Astrocyte (in vitro differentiated cells and primary cell): ENCODE measurements around the gene FMN1.

Source experiments
- EZH2 ChIP-seq: IDR thresholded peaks from 2 replicates; pipeline ENCODE4 v1.6.1; 2012; ENCODE audit warnings: mild to moderate bottlenecking, low read length, inconsistent platforms; ENCODE audit not compliant: insufficient read depth
- TF ChIP-seq, protein P1 (sequence below): IDR thresholded peaks from 2 replicates; pipeline ENCODE4 v1.5.1; 2011; ENCODE audit warnings: low read depth, mild to moderate bottlenecking, inconsistent platforms, low read length, moderate library complexity; ENCODE audit not compliant: insufficient read depth

DNA sequence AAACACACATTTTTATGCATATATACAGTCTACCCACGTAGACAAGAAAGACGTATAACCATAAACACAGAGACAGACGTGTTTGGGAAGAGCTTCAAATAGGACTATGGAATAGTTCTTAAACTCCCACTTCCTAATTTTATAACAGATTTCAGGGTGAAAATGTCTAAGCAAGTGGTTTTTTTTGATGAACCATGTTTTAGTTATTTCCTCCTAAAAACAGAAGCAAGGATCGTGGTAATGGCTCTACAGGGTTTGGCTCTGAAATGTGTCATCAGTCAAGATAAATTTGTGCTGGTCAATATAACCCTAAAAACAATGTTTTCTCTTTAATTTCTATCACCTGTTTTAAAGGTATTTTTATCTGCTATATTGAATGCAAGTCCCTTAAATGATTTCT is 58.2 kb downstream of the FMN1 start:
- TF ChIP-seq, protein P1, sequence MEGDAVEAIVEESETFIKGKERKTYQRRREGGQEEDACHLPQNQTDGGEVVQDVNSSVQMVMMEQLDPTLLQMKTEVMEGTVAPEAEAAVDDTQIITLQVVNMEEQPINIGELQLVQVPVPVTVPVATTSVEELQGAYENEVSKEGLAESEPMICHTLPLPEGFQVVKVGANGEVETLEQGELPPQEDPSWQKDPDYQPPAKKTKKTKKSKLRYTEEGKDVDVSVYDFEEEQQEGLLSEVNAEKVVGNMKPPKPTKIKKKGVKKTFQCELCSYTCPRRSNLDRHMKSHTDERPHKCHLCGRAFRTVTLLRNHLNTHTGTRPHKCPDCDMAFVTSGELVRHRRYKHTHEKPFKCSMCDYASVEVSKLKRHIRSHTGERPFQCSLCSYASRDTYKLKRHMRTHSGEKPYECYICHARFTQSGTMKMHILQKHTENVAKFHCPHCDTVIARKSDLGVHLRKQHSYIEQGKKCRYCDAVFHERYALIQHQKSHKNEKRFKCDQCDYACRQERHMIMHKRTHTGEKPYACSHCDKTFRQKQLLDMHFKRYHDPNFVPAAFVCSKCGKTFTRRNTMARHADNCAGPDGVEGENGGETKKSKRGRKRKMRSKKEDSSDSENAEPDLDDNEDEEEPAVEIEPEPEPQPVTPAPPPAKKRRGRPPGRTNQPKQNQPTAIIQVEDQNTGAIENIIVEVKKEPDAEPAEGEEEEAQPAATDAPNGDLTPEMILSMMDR: no peak
- no peak for TF ChIP-seq EZH2
